ENCODE measurements around the gene LMAN2L.

LMAN2L gene

GRCh38 chr2:96661324-96661723, 78.5 kb downstream of the LMAN2L start:
- no peak for DNase-seq (ENCODE audit: low spot score)
- TF ChIP-seq, protein P1, sequence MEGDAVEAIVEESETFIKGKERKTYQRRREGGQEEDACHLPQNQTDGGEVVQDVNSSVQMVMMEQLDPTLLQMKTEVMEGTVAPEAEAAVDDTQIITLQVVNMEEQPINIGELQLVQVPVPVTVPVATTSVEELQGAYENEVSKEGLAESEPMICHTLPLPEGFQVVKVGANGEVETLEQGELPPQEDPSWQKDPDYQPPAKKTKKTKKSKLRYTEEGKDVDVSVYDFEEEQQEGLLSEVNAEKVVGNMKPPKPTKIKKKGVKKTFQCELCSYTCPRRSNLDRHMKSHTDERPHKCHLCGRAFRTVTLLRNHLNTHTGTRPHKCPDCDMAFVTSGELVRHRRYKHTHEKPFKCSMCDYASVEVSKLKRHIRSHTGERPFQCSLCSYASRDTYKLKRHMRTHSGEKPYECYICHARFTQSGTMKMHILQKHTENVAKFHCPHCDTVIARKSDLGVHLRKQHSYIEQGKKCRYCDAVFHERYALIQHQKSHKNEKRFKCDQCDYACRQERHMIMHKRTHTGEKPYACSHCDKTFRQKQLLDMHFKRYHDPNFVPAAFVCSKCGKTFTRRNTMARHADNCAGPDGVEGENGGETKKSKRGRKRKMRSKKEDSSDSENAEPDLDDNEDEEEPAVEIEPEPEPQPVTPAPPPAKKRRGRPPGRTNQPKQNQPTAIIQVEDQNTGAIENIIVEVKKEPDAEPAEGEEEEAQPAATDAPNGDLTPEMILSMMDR (IDR thresholded peaks at IDR 0.05) = no peak
- no peak overlapping the region for H3K4me3 ChIP-seq
- H3K27ac ChIP-seq = no peak overlapping the region

GRCh38 chr2:96656540-96656939, 83.3 kb downstream of the LMAN2L start:
- Histone ChIP-seq H3K4me3 (no peak overlapping the region), H3K27ac (no peak overlapping the region)
- TF ChIP-seq, protein P1 (IDR thresholded peaks at IDR 0.05) = no peak
- no peak for DNase-seq (ENCODE audit: low spot score)

Data from coronary artery (tissue), 2 donors.